SK-N-SH treated with all-trans-retinoic acid at 6 μM for 48 hours (cell line): ENCODE results near the gene FARP1.

ENCODE experiments used
- BACH2 ChIP-seq: fragments of 250-450 bp; sonication (Bioruptor Pico); IDR thresholded peaks from 2 replicates; pipeline ENCODE4 v1.9.0; 2021; ENCODE audit warnings: mild to moderate bottlenecking, borderline replicate concordance
- CSDC2 ChIP-seq: fragments of 250-450 bp; sonication (Bioruptor Pico); IDR thresholded peaks from 2 replicates; pipeline ENCODE4 v1.5.0; 2020; ENCODE audit warnings: mild to moderate bottlenecking, moderate library complexity
- ISL1 ChIP-seq: fragments of 250-450 bp; sonication (Bioruptor Pico); IDR thresholded peaks from 2 replicates; pipeline ENCODE4 v2.1.2; 2022; ENCODE audit warnings: mild to moderate bottlenecking, moderate library complexity
- PPARA ChIP-seq: fragments of 250-450 bp; sonication (Bioruptor Pico); IDR thresholded peaks from 2 replicates; pipeline ENCODE4 v1.5.0; 2020; ENCODE audit warnings: mild to moderate bottlenecking, borderline replicate concordance
- SNAI2 ChIP-seq: fragments of 250-450 bp; sonication (Bioruptor Pico); IDR thresholded peaks from 2 replicates; pipeline ENCODE4 v1.5.0; 2020; ENCODE audit warnings: mild to moderate bottlenecking, moderate library complexity

- TF ChIP-seq PPARA (no peak), ISL1 (CRISPR knock-in tag) (no peak), CSDC2 (CRISPR knock-in tag) (no peak), BACH2 (CRISPR knock-in tag) (no peak), SNAI2 (CRISPR knock-in tag) (no peak)
Observed at GRCh38 chr13:98111168-98112098, 31.5 kb upstream of the FARP1 start.
